Activated CD8-positive, alpha-beta T cell treated with anti-CD3 and anti-CD28 coated beads, Interleukin-2, amount 10 ng/mL, durations not matched to agents 7 days and 5 days (primary cell): ENCODE results near the gene GPD1L. TPM values are rescaled to one million over a fixed set of nuclear protein-coding genes. Genes with fewer than 3 reads are reported as not detected.

Experiments used
- ATAC-seq: fragments of 150-1000 bp; cut with Tn5 transposase; one replicate; pipeline ENCODE4 v1.10.0; 2021; ENCODE audit warnings: moderate library complexity
- CTCF ChIA-PET: fragments of 350-600 bp; sonication (Branson Sonifier 250); formaldehyde crosslinking; loops from one replicate; lab custom pipeline; 2021; ENCODE audit warnings: antibody characterized with exemption; lab: Charles Lee
- POLR2A ChIA-PET: fragments of 350-600 bp; sonication (Branson Sonifier 250); formaldehyde crosslinking; loops from one replicate; lab custom pipeline; 2021; ENCODE audit warnings: antibody characterized with exemption; lab: Charles Lee
- DNase-seq: peaks from one replicate; pipeline ENCODE4 v3.0.0-alpha.2; 2020
- H3K27ac Mint-ChIP-seq: one replicate; pipeline ENCODE4 v1.8.0; 2021; ENCODE audit warnings: mild to moderate bottlenecking, mixed read lengths
- H3K27me3 Mint-ChIP-seq: one replicate; pipeline ENCODE4 v1.8.0; 2021; ENCODE audit warnings: low read depth, mixed read lengths
- H3K36me3 Mint-ChIP-seq: one replicate; pipeline ENCODE4 v1.8.0; 2021; ENCODE audit warnings: low read depth, mixed read lengths
- H3K4me1 Mint-ChIP-seq: one replicate; pipeline ENCODE4 v1.8.0; 2021; ENCODE audit warnings: low read depth, mixed read lengths
- H3K4me3 Mint-ChIP-seq: one replicate; pipeline ENCODE4 v1.8.0; 2021; ENCODE audit warnings: mild to moderate bottlenecking, mixed read lengths
- H3K9me3 Mint-ChIP-seq: one replicate; pipeline ENCODE4 v1.8.0; 2022; ENCODE audit warnings: mixed read lengths; ENCODE audit not compliant: insufficient read depth
- total RNA-seq, 2 experiments: library from RNA; stranded (reverse); gene quantifications; one replicate each; pipeline ENCODE4 v1.2.3, GENCODE V29; 2021

Gene GPD1L
- total RNA-seq, 2 experiments from 2014 or later, result 33.8 to 37.0 TPM

DNA sequence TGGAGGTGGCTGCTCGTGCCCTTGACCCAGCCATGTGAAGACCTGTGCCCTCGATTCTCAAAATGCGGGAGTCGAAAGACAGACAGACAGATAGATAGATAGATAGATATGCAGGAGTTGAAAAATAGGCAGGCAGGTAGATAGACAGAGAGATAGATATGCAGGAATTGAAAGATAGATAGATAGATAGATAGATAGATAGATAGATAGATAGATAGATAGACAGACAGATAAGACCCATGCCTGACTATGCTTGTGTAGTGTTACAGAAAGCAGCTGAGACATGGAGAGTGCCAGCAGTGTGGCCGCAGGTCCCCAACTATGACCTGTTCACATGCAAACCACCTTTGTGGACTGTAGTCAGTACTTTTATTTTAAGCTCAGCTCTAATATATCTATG, 17.2 kb downstream of the GPD1L start:
- Mint-ChIP-seq H3K36me3 (peaks cover 12% of the 10 kb centered on the region), H3K27ac (no peak overlapping the region), H3K4me1 (peaks cover 29% of the 10 kb centered on the region), H3K27me3 (no peaks in the 10 kb centered on the region), H3K4me3 (no peak overlapping the region), H3K9me3 (no peaks in the 10 kb centered on the region)
- ATAC-seq (no peak), DNase-seq (no peak)
- POLR2A ChIA-PET, result no interaction called here
- CTCF ChIA-PET, result interaction anchor here (2.0 kb wide), 1 partner anchor 52 kb away, joined by 4 read pairs; no protein-coding TSS in a partner anchor

GRCh38 chr3:32125012-32125411, 18.6 kb downstream of the GPD1L start:
- DNase-seq, result no peak
- H3K4me1 Mint-ChIP-seq, result peaks cover 24% of the 10 kb centered on the region
- peaks cover 23% of the 10 kb centered on the region for H3K36me3 Mint-ChIP-seq
- no peak for ATAC-seq
- H3K27ac Mint-ChIP-seq, result no peak overlapping the region
- CTCF ChIA-PET, result interaction anchor here (1.0 kb wide), 2 partner anchors 11 to 106 kb away, joined by 3 to 4 read pairs; no protein-coding TSS in a partner anchor
- POLR2A ChIA-PET, result no interaction called here
- H3K27me3 Mint-ChIP-seq, result no peaks in the 10 kb centered on the region
- H3K9me3 Mint-ChIP-seq, result no peaks in the 10 kb centered on the region
- no peak overlapping the region for H3K4me3 Mint-ChIP-seq

DNA sequence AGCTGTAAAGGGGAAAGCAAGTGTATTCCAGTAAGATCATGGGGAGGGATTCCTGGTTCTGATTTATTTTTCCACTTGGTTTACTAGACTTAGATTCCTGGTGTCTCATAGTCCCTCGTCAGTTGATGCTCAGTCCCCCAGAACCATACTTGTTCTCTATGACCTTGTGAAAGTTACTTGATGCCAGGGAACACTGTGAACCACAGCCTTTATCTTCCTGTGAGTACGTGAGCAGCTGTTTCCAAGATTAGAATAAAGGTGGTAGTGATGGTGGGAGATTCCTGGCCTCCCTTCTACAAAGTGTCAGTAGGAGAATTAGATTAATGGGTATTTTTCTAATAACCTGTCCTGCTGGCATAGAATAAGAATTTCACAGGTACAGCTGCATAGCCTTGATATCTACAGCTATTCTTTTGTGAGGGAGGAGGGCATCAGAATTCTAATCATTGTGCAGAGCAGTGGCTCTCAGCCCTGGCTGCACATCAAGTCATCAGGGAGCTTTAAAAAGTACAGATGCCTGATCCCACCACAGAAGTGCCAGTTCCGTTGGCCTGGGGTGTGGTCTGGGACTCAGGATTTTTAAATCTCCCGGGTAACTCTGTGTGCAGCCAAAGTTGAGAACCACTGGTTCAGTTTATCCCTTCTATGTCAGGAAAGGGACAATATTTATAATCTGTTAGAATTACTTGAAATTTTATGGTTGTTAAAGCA, 20.0 kb downstream of the GPD1L start:
- ChIA-PET CTCF (interaction anchor here (0.6 kb wide), 1 partner anchor 107 kb away, joined by 3 read pairs; no protein-coding TSS in a partner anchor), POLR2A (no interaction called here)
- H3K9me3 Mint-ChIP-seq, result no peaks in the 10 kb centered on the region

GRCh38 chr3:32127219-32127826, 20.9 kb downstream of the GPD1L start:
- no peak overlapping the region for H3K4me3 Mint-ChIP-seq

More for the DNA sequence above, 20.0 kb downstream of the GPD1L start:
- Mint-ChIP-seq H3K27ac (no peak overlapping the region), H3K27me3 (no peaks in the 10 kb centered on the region), H3K36me3 (peaks cover 34% of the 10 kb centered on the region), H3K4me3 (no peak overlapping the region), H3K4me1 (peaks cover 24% of the 10 kb centered on the region)
- ATAC-seq (no peak), DNase-seq (no peak)

GRCh38 chr3:32128936-32129335, 22.5 kb downstream of the GPD1L start:
- Mint-ChIP-seq H3K27ac (no peak overlapping the region), H3K36me3 (peaks cover 39% of the 10 kb centered on the region), H3K9me3 (no peaks in the 10 kb centered on the region), H3K4me1 (peaks cover 24% of the 10 kb centered on the region), H3K27me3 (no peaks in the 10 kb centered on the region), H3K4me3 (no peak overlapping the region)
- DNase-seq, result no peak
- CTCF ChIA-PET, result interaction anchor here (1.0 to 1.9 kb wide), 2 partner anchors 15 to 47 kb away, joined by 3 to 7 read pairs; no protein-coding TSS in a partner anchor
- POLR2A ChIA-PET, result no interaction called here
- ATAC-seq, result no peak

More at GRCh38 chr3:32127219-32127826, 20.9 kb downstream of the GPD1L start:
- CTCF ChIA-PET, result no interaction called here
- Mint-ChIP-seq H3K27me3 (no peaks in the 10 kb centered on the region), H3K36me3 (peaks cover 38% of the 10 kb centered on the region), H3K27ac (no peak overlapping the region), H3K4me1 (peaks cover 24% of the 10 kb centered on the region), H3K9me3 (no peaks in the 10 kb centered on the region)
- ATAC-seq (no peak), DNase-seq (no peak)
- POLR2A ChIA-PET, result no interaction called here

GRCh38 chr3:32129832-32130231, 23.4 kb downstream of the GPD1L start:
- peaks cover 44% of the 10 kb centered on the region for H3K36me3 Mint-ChIP-seq
- POLR2A ChIA-PET, result no interaction called here
- no peaks in the 10 kb centered on the region for H3K9me3 Mint-ChIP-seq
- H3K4me3 Mint-ChIP-seq, result no peak overlapping the region
- no peak for DNase-seq
- ATAC-seq, result no peak
- no peak overlapping the region for H3K27ac Mint-ChIP-seq
- CTCF ChIA-PET, result interaction anchor here (1.9 kb wide), 1 partner anchor 14 kb away, joined by 7 read pairs; no protein-coding TSS in a partner anchor
- no peaks in the 10 kb centered on the region for H3K27me3 Mint-ChIP-seq
- peaks cover 24% of the 10 kb centered on the region for H3K4me1 Mint-ChIP-seq

DNA sequence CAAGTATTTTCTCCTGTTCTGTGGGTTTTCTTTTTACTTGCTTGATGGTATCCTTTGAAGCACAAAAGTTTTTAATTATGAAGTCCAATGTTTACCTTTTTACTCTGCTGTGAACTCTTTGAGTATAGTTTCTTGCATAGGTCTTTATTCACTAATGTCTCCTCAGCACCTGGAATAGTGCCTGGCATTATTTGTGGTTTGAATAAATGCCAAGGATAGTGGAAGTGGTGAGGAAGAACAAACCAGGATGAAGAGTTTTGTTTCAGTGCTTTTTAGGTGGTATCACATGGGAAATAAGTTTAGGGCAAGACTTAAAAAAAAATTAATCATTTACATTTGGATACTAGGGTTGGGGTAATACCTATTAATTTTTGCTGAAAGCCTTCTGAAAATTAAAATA, 25.7 kb downstream of the GPD1L start:
- H3K9me3 Mint-ChIP-seq, result no peaks in the 10 kb centered on the region

DNA sequence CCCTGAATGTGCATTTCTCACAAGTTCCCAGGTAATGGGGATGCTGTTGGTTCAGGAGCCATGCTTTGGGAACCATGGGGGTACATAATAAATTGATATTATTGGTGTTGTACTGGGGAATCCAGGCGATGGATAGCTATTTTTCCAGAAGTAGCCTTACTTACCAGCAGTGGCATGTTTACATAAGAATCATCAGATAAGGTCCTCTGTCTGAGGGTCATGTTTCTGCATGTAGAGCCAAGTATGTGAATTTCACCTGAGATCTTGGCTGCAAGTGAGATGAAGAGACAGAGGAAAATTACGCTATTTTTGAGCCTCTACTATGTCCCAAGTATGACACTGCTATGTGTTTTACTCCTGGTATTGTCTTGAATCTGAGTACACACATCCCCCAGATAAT, 26.3 kb downstream of the GPD1L start:
- CTCF ChIA-PET, result no interaction called here
- DNase-seq, result no peak
- POLR2A ChIA-PET, result no interaction called here
- H3K36me3 Mint-ChIP-seq, result peaks cover 57% of the 10 kb centered on the region
- H3K4me1 Mint-ChIP-seq, result peaks cover 17% of the 10 kb centered on the region
- no peak overlapping the region for H3K27ac Mint-ChIP-seq
- H3K27me3 Mint-ChIP-seq, result no peaks in the 10 kb centered on the region
- H3K9me3 Mint-ChIP-seq, result no peaks in the 10 kb centered on the region
- no peak overlapping the region for H3K4me3 Mint-ChIP-seq
- ATAC-seq, result no peak

More for the DNA sequence above, 25.7 kb downstream of the GPD1L start:
- Mint-ChIP-seq H3K36me3 (peaks cover 57% of the 10 kb centered on the region), H3K4me3 (no peak overlapping the region), H3K27ac (no peak overlapping the region), H3K27me3 (no peaks in the 10 kb centered on the region), H3K4me1 (peaks cover 16% of the 10 kb centered on the region)
- no peak for DNase-seq
- ChIA-PET CTCF (no interaction called here), POLR2A (no interaction called here)
- no peak for ATAC-seq

GRCh38 chr3:32136703-32137102, 30.3 kb downstream of the GPD1L start:
- Mint-ChIP-seq H3K9me3 (no peaks in the 10 kb centered on the region), H3K27ac (no peak overlapping the region), H3K4me3 (no peak overlapping the region), H3K27me3 (no peaks in the 10 kb centered on the region), H3K4me1 (peaks cover 22% of the 10 kb centered on the region), H3K36me3 (peaks cover 46% of the 10 kb centered on the region)
- ChIA-PET POLR2A (no interaction called here), CTCF (no interaction called here)
- ATAC-seq, result no peak
- DNase-seq, result no peak

- Mint-ChIP-seq H3K27me3 (no peaks in the 10 kb centered on the region), H3K36me3 (peaks cover 44% of the 10 kb centered on the region), H3K27ac (peak overlapping the region; percentile 36), H3K4me3 (no peak overlapping the region), H3K4me1 (peaks cover 22% of the 10 kb centered on the region), H3K9me3 (no peaks in the 10 kb centered on the region)
- DNase-seq (no peak), ATAC-seq (no peak)
- ChIA-PET POLR2A (no interaction called here), CTCF (interaction anchor here (1.0 to 1.4 kb wide), 2 partner anchors 17 to 118 kb away, joined by 3 to 5 read pairs; no protein-coding TSS in a partner anchor)
Measured at GRCh38 chr3:32137870-32138269, 31.4 kb downstream of the GPD1L start.

DNA sequence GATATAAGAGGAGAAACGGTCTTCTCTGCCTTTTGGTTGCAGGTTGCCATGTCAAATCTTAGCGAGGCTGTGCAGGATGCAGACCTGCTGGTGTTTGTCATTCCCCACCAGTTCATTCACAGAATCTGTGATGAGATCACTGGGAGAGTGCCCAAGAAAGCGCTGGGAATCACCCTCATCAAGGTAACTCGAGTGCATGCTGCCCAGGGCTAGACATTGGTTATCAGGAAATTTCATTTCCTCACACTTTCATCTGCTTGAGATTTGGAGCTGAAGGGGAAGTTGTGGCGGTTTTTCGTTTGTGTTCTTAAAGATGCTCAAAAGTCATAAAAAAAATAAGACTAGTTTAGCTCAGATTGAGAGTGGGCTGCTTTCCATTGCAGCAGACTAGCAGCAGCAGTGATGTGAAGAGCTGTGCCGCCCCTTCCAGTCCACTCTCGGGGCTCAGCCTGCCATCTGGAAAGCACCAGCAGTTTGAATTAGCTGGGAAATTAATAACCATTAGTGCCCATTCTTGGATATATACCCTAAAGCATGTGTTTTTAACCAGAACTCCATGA, 32.2 kb downstream of the GPD1L start:
- Mint-ChIP-seq H3K4me3 (no peak overlapping the region), H3K36me3 (peaks cover 45% of the 10 kb centered on the region), H3K4me1 (peaks cover 22% of the 10 kb centered on the region), H3K9me3 (no peaks in the 10 kb centered on the region), H3K27ac (peak overlapping the region; percentile 62), H3K27me3 (no peaks in the 10 kb centered on the region)
- DNase-seq, result no peak
- ChIA-PET CTCF (interaction anchor here (1.1 to 3.3 kb wide), 3 partner anchors 16 to 121 kb away, joined by 3 to 12 read pairs (median 5); no protein-coding TSS in a partner anchor), POLR2A (interaction anchor here (1.0 kb wide), 1 partner anchor 27 kb away, joined by 3 read pairs; no protein-coding TSS in a partner anchor)
- ATAC-seq, result peak; percentile 30
